ENCODE measurements around the gene RNF207.

The RNF207 gene

GRCh38 chr1:6252374-6252710 is 46.4 kb downstream of the RNF207 start:
- TF ChIP-seq USF1 (IDR thresholded peaks at IDR 0.05), result no peak
- no peak for TF ChIP-seq NFIC (IDR thresholded peaks at IDR 0.05)
- TF ChIP-seq REST (IDR thresholded peaks at IDR 0.05; ENCODE audit: low read depth), result no peak
- no peak for TF ChIP-seq TAF1 (IDR thresholded peaks at IDR 0.05; ENCODE audit: low read depth)
- TF ChIP-seq CREB1 (IDR thresholded peaks at IDR 0.05; ENCODE audit: low read depth), result no peak
- no peak for TF ChIP-seq EP300 (IDR thresholded peaks at IDR 0.05; ENCODE audit: borderline replicate concordance)
- no peak for TF ChIP-seq ZBTB7A (IDR thresholded peaks at IDR 0.05; ENCODE audit: low read depth)
- no peak for TF ChIP-seq MAX (IDR thresholded peaks at IDR 0.05)

GRCh38 chr1:6253380-6253779 is 47.5 kb downstream of the RNF207 start:
- TF ChIP-seq CREB1 (IDR thresholded peaks at IDR 0.05; ENCODE audit: low read depth), result no peak
- no peak for TF ChIP-seq TCF12 (IDR thresholded peaks at IDR 0.05; ENCODE audit: low read depth)
- no peak for TF ChIP-seq YY1 (IDR thresholded peaks at IDR 0.05; ENCODE audit: low read depth)
- TF ChIP-seq FOXM1 (IDR thresholded peaks at IDR 0.05; ENCODE audit: borderline replicate concordance, low read depth), result no peak
- no peak for TF ChIP-seq ZBTB7A (IDR thresholded peaks at IDR 0.05; ENCODE audit: low read depth)
- TF ChIP-seq RAD21 (IDR thresholded peaks at IDR 0.05; ENCODE audit: low read depth), result no peak

- TF ChIP-seq FOXM1 (IDR thresholded peaks at IDR 0.05; ENCODE audit: borderline replicate concordance, low read depth), result no peak
- no peak for TF ChIP-seq EGR1 (IDR thresholded peaks at IDR 0.05)
- TF ChIP-seq NFIC (IDR thresholded peaks at IDR 0.05), result no peak
- TF ChIP-seq ZBTB7A (IDR thresholded peaks at IDR 0.05; ENCODE audit: low read depth), result no peak
- no peak for TF ChIP-seq REST (IDR thresholded peaks at IDR 0.05; ENCODE audit: low read depth)
- no peak for TF ChIP-seq CEBPB (IDR thresholded peaks at IDR 0.05)
- no peak for TF ChIP-seq TCF12 (IDR thresholded peaks at IDR 0.05; ENCODE audit: low read depth)
- no peak for TF ChIP-seq MAX (IDR thresholded peaks at IDR 0.05)
- TF ChIP-seq TEAD4 (IDR thresholded peaks at IDR 0.05), result no peak
- TF ChIP-seq EP300 (IDR thresholded peaks at IDR 0.05; ENCODE audit: borderline replicate concordance), result no peak
- TF ChIP-seq USF1 (IDR thresholded peaks at IDR 0.05), result no peak
- TF ChIP-seq TAF1 (IDR thresholded peaks at IDR 0.05; ENCODE audit: low read depth), result no peak
- TF ChIP-seq CREB1 (IDR thresholded peaks at IDR 0.05; ENCODE audit: low read depth), result no peak
- TF ChIP-seq YY1 (IDR thresholded peaks at IDR 0.05; ENCODE audit: low read depth), result no peak
Observed at GRCh38 chr1:6254691-6255090, 48.8 kb downstream of the RNF207 start.

- TF ChIP-seq CEBPB (IDR thresholded peaks at IDR 0.05) (no peak), REST (IDR thresholded peaks at IDR 0.05; ENCODE audit: low read depth) (no peak), YY1 (IDR thresholded peaks at IDR 0.05; ENCODE audit: low read depth) (no peak), USF1 (IDR thresholded peaks at IDR 0.05) (no peak), TAF1 (IDR thresholded peaks at IDR 0.05; ENCODE audit: low read depth) (no peak), MAX (IDR thresholded peaks at IDR 0.05) (no peak)
Observed at GRCh38 chr1:6256645-6257044, 50.7 kb downstream of the RNF207 start.
